ENCODE results near the gene MGST2.

MGST2 gene

GRCh38 chr4:139675651-139676050, 10.0 kb downstream of the MGST2 start:
- no peak for DNase-seq (ENCODE audit: low spot score)
- TF ChIP-seq CTCF (IDR thresholded peaks at IDR 0.05; ENCODE audit: extremely low read depth, insufficient read depth, missing control alignments): no peak
- in situ Hi-C loops (cut with MboI; ENCODE audit: low pct_unique_long_range_greater_than_20kb, low sequenced_read_pairs, unreplicated experiment): no loop called here

GRCh38 chr4:139676365-139676764, 10.7 kb downstream of the MGST2 start:
- DNase-seq (ENCODE audit: low spot score): no peak
- in situ Hi-C loops (cut with MboI; ENCODE audit: low pct_unique_long_range_greater_than_20kb, low sequenced_read_pairs, unreplicated experiment): no loop called here
- TF ChIP-seq CTCF (IDR thresholded peaks at IDR 0.05; ENCODE audit: extremely low read depth, insufficient read depth, missing control alignments): no peak

- DNase-seq (ENCODE audit: low spot score): no peak
- no peak for TF ChIP-seq CTCF (IDR thresholded peaks at IDR 0.05; ENCODE audit: extremely low read depth, insufficient read depth, missing control alignments)
- in situ Hi-C loops (cut with MboI; ENCODE audit: low pct_unique_long_range_greater_than_20kb, low sequenced_read_pairs, unreplicated experiment): no loop called here
Observed at GRCh38 chr4:139676913-139677585, 11.4 kb downstream of the MGST2 start.

- no peak for DNase-seq (ENCODE audit: low spot score)
- in situ Hi-C loops (cut with MboI; ENCODE audit: low pct_unique_long_range_greater_than_20kb, low sequenced_read_pairs, unreplicated experiment): no loop called here
- TF ChIP-seq CTCF (IDR thresholded peaks at IDR 0.05; ENCODE audit: extremely low read depth, insufficient read depth, missing control alignments): no peak
Observed at GRCh38 chr4:139682309-139682708, 16.7 kb downstream of the MGST2 start.

- no peak for TF ChIP-seq CTCF (IDR thresholded peaks at IDR 0.05; ENCODE audit: extremely low read depth, insufficient read depth, missing control alignments)
- in situ Hi-C loops (cut with MboI; ENCODE audit: low pct_unique_long_range_greater_than_20kb, low sequenced_read_pairs, unreplicated experiment): no loop called here
Observed at GRCh38 chr4:139682741-139683151, 17.1 kb downstream of the MGST2 start.

GRCh38 chr4:139684351-139684750, 18.7 kb downstream of the MGST2 start:
- in situ Hi-C loops (cut with MboI; ENCODE audit: low pct_unique_long_range_greater_than_20kb, low sequenced_read_pairs, unreplicated experiment): no loop called here
- TF ChIP-seq CTCF (IDR thresholded peaks at IDR 0.05; ENCODE audit: extremely low read depth, insufficient read depth, missing control alignments): no peak
- no peak for DNase-seq (ENCODE audit: low spot score)

More at GRCh38 chr4:139682741-139683151, 17.1 kb downstream of the MGST2 start:
- no peak for DNase-seq (ENCODE audit: low spot score)
